OCI-LY1 (cell line): ENCODE results near the gene SLC22A9.

Experiments used
- H2AFZ ChIP-seq: fragments of 200-600 bp; sonication (generic), shearing (Covaris generic); 2 replicates; pipeline ENCODE4 v1.6.0; 2014; ENCODE audit warnings: antibody characterized with exemption, mild to moderate bottlenecking, low read length
- H3F3A ChIP-seq: fragments of 200-600 bp; sonication (generic), shearing (Covaris generic); 2 replicates; pipeline ENCODE4 v1.6.0; 2014; ENCODE audit warnings: mild to moderate bottlenecking, antibody characterized with exemption, low read length, moderate library complexity; ENCODE audit not compliant: insufficient read depth
- H3K27ac ChIP-seq: fragments of 200-600 bp; sonication (generic); 2 replicates; pipeline ENCODE4 v1.5.1; 2014; ENCODE audit warnings: low read length, mixed run types, mild to moderate bottlenecking, low read depth; ENCODE audit not compliant: poor library complexity, severe bottlenecking
- H3K27me3 ChIP-seq: fragments of 200-600 bp; sonication (generic); 2 replicates; pipeline ENCODE4 v1.6.0; 2014; ENCODE audit warnings: antibody characterized with exemption, mild to moderate bottlenecking, low read length, moderate library complexity; ENCODE audit not compliant: insufficient read depth
- H3K36me3 ChIP-seq: fragments of 200-600 bp; sonication (generic); 2 replicates; pipeline ENCODE4 v1.6.1; 2014; ENCODE audit warnings: mild to moderate bottlenecking, antibody characterized with exemption, low read length, moderate library complexity, mixed read lengths; ENCODE audit not compliant: insufficient read depth
- H3K4me1 ChIP-seq: fragments of 200-600 bp; sonication (generic); 2 replicates; pipeline ENCODE4 v1.5.1; 2014; ENCODE audit warnings: mild to moderate bottlenecking, low read length, moderate library complexity; ENCODE audit not compliant: insufficient read depth, severe bottlenecking
- H3K4me2 ChIP-seq: fragments of 200-600 bp; sonication (generic), shearing (Covaris generic); 2 replicates; pipeline ENCODE4 v1.6.1; 2014; ENCODE audit warnings: low read length
- H3K4me3 ChIP-seq: fragments of 200-600 bp; sonication (generic); 2 replicates; pipeline ENCODE4 v1.5.1; 2014; ENCODE audit warnings: low read length, low read depth, mild to moderate bottlenecking, mixed read lengths; ENCODE audit not compliant: poor library complexity, severe bottlenecking
- H3K79me2 ChIP-seq: fragments of 200-600 bp; shearing (Covaris generic); 2 replicates; pipeline ENCODE4 v1.6.1; 2016; ENCODE audit warnings: mixed run types, low read length, mixed read lengths; ENCODE audit not compliant: insufficient read depth
- H3K9ac ChIP-seq: fragments of 200-600 bp; sonication (generic), shearing (Covaris generic); 2 replicates; pipeline ENCODE4 v1.6.1; 2014; ENCODE audit warnings: mild to moderate bottlenecking, low read length, mixed read lengths
- H3K9me2 ChIP-seq: fragments of 200-600 bp; sonication (generic), shearing (Covaris generic); 2 replicates; pipeline ENCODE4 v1.6.1; 2014; ENCODE audit warnings: low read depth, mild to moderate bottlenecking, low read length, mixed read lengths
- H3K9me3 ChIP-seq: fragments of 200-600 bp; shearing (Covaris generic); 2 replicates; pipeline ENCODE4 v1.6.1; 2014; ENCODE audit warnings: low read length, mixed read lengths
- H4K20me1 ChIP-seq: fragments of 200-600 bp; sonication (generic), shearing (Covaris generic); 2 replicates; pipeline ENCODE4 v1.6.0; 2016; ENCODE audit warnings: mild to moderate bottlenecking, low read length; ENCODE audit not compliant: insufficient read depth
- EZH2 ChIP-seq: fragments of 200-600 bp; sonication (generic), shearing (Covaris generic); IDR thresholded peaks from 2 replicates; pipeline ENCODE4 v1.8.0; 2017; ENCODE audit warnings: borderline replicate concordance, mixed run types, mild to moderate bottlenecking, antibody characterized with exemption, low read length, moderate library complexity, mixed read lengths
- TF ChIP-seq, protein P1 (sequence below): fragments of 200-600 bp; sonication (generic), shearing (Covaris generic); IDR thresholded peaks from 2 replicates; pipeline ENCODE4 v1.5.1; 2017; ENCODE audit warnings: mild to moderate bottlenecking, antibody characterized with exemption, low read length, moderate library complexity, mixed read lengths

Gene SLC22A9

DNA sequence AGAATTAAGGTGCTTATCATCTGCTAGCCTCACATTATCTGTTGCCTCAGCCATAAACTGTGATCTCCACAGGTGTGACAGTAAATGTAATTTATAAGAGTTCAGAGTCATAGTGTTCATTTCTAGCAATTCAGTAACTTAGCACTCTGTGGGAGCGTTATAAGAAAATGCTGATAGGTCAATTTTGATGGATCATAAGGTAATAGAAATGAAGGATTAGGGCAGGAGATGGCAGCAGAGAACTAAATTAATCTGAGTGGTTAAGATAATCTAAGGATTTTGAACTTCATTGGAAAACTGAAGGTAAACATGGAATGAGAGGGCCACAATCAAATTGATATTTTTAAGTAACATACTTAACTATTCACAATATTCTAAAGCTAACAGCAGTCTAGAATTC, 26.5 kb upstream of the SLC22A9 start:
- Histone ChIP-seq H3K9me3 (no peaks in the 10 kb centered on the region), H3K9me2 (no peaks in the 10 kb centered on the region), H3K27ac (no peak overlapping the region), H4K20me1 (no peaks in the 10 kb centered on the region), H3K4me2 (no peak overlapping the region), H3K9ac (no peak overlapping the region), H3K79me2 (no peaks in the 10 kb centered on the region), H3K27me3 (no peaks in the 10 kb centered on the region), H3K36me3 (no peaks in the 10 kb centered on the region), H3F3A (no peaks in the 10 kb centered on the region), H2AFZ (no peak overlapping the region), H3K4me3 (no peak overlapping the region), H3K4me1 (no peaks in the 10 kb centered on the region)
- TF ChIP-seq, protein P1, sequence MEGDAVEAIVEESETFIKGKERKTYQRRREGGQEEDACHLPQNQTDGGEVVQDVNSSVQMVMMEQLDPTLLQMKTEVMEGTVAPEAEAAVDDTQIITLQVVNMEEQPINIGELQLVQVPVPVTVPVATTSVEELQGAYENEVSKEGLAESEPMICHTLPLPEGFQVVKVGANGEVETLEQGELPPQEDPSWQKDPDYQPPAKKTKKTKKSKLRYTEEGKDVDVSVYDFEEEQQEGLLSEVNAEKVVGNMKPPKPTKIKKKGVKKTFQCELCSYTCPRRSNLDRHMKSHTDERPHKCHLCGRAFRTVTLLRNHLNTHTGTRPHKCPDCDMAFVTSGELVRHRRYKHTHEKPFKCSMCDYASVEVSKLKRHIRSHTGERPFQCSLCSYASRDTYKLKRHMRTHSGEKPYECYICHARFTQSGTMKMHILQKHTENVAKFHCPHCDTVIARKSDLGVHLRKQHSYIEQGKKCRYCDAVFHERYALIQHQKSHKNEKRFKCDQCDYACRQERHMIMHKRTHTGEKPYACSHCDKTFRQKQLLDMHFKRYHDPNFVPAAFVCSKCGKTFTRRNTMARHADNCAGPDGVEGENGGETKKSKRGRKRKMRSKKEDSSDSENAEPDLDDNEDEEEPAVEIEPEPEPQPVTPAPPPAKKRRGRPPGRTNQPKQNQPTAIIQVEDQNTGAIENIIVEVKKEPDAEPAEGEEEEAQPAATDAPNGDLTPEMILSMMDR, result no peak
- no peak for TF ChIP-seq EZH2

DNA sequence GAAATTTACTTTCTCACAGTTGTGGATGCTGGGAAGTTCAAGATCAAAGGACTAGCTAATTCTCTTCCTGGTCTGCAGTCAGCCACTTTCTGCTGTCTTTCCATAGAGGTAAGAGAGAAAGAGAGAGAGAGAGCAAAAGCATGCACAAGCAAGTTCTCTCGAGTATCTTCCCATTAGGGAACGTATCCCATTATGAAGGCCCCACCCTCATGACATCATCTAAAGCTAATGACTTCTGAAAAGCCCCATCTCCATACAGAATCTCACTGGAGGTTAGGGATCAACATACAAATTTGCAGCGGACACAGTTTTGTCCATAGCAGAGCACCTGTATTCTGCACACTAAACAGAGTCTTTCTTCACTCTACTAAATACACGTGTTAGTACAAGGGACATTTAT, 17.4 kb upstream of the SLC22A9 start:
- Histone ChIP-seq H3F3A (no peaks in the 10 kb centered on the region), H3K79me2 (no peaks in the 10 kb centered on the region), H3K4me1 (no peaks in the 10 kb centered on the region), H3K4me3 (no peak overlapping the region), H3K9ac (no peak overlapping the region), H2AFZ (no peak overlapping the region), H4K20me1 (no peaks in the 10 kb centered on the region), H3K36me3 (no peaks in the 10 kb centered on the region), H3K9me3 (no peaks in the 10 kb centered on the region), H3K9me2 (no peaks in the 10 kb centered on the region), H3K27me3 (no peaks in the 10 kb centered on the region), H3K27ac (no peak overlapping the region), H3K4me2 (no peak overlapping the region)
- TF ChIP-seq, protein P1, result no peak
- TF ChIP-seq EZH2, result no peak

DNA sequence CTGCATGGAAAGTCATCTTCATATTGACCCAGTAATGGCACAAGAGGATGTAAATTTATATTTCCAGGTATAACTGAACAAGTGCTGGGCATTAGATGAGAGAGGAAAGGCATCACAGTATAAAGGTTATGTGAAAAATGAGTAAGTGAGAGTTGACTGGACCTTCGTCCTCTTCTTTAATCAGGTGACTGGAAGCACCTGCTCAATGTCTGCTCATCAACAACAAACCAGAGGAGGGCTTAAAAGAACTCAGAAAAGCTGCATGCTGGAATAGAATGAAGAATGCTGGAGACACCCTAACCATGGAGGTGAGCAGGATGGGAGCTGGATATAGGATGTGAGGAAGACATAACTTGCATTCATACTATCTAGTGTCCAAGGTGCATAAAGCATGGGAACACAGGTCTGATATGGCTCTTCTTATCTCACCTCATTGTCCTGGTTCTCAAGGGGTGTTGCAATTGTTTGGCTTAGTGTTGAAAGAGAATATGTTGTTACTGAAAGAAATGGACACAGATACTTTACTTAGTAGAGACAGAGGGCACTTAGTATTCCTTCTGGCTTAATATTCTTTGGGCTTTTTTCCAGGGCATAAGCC, 7.3 kb upstream of the SLC22A9 start:
- no peak overlapping the region for H3K9ac ChIP-seq
- no peak overlapping the region for H3K27ac ChIP-seq
- TF ChIP-seq EZH2, result no peak
- TF ChIP-seq, protein P1, result no peak
- H3K9me2 ChIP-seq, result no peaks in the 10 kb centered on the region
- no peaks in the 10 kb centered on the region for H3K4me1 ChIP-seq
- no peaks in the 10 kb centered on the region for H3K36me3 ChIP-seq
- no peaks in the 10 kb centered on the region for H3K9me3 ChIP-seq
- H3K4me2 ChIP-seq, result no peak overlapping the region
- no peaks in the 10 kb centered on the region for H3K27me3 ChIP-seq
- no peaks in the 10 kb centered on the region for H4K20me1 ChIP-seq
- no peak overlapping the region for H3K4me3 ChIP-seq
- no peaks in the 10 kb centered on the region for H3F3A ChIP-seq
- no peaks in the 10 kb centered on the region for H3K79me2 ChIP-seq
- H2AFZ ChIP-seq, result no peak overlapping the region
